SK-N-SH (cell line): ENCODE results near the gene COX10. TPM values are rescaled to one million over a fixed set of nuclear protein-coding genes. Genes with fewer than 3 reads are reported as not detected.
"Not testable (repeated sequence)": the region's sequence is repeated elsewhere in the genome, so short reads cannot be mapped to it uniquely, and the experiment has no call there.

ENCODE experiments used
- CTCF ChIA-PET: fragments of 300-600, 350-600 bp; formaldehyde crosslinking; extraction: SDS; loops from one replicate; lab custom pipeline; 2021; lab: Yijun Ruan, JAX
- POLR2A ChIA-PET: fragments of 350-600 bp; sonication (Branson Sonifier 250); formaldehyde crosslinking; extraction: SDS; loops from one replicate; lab custom pipeline; 2020; ENCODE audit warnings: antibody characterized with exemption, inconsistent platforms; lab: Yijun Ruan, JAX
- DNase-seq: peaks from one replicate; pipeline ENCODE4 v3.0.0; 2012
- H2AFZ ChIP-seq: fragments of 200-600 bp; sonication (generic); 2 replicates; pipeline ENCODE4 v1.8.1; 2016; ENCODE audit warnings: antibody characterized with exemption, mild to moderate bottlenecking, low read depth
- H3F3A ChIP-seq: fragments of 200-600 bp; sonication (generic); replicated peaks from 2 replicates; pipeline ENCODE3; 2016; ENCODE audit warnings: antibody characterized with exemption, mild to moderate bottlenecking; ENCODE audit not compliant: insufficient read depth
- H3K27ac ChIP-seq, 2 experiments: fragments of 200-500 bp in 1 of 2; fragments of 200-600 bp in 1 of 2; sonication (Bioruptor generic) in 1 of 2; sonication (generic), shearing (Covaris generic) in 1 of 2; 2 replicates each; pipeline versions ENCODE4 v1.5.1 to v1.6.1; 2014 to 2016; ENCODE audit warnings: low read depth in 2 of 2, inconsistent platforms in 1 of 2, low read length in 1 of 2, mild to moderate bottlenecking in 1 of 2, mixed read lengths in 1 of 2
- H3K27me3 ChIP-seq: fragments of 200-600 bp; sonication (generic), shearing (Covaris generic); 2 replicates; pipeline ENCODE4 v1.6.1; 2016; ENCODE audit warnings: mixed run types; ENCODE audit not compliant: insufficient read depth
- H3K36me3 ChIP-seq, 2 experiments: fragments of 200-500 bp in 1 of 2; fragments of 200-600 bp in 1 of 2; sonication (Bioruptor generic) in 1 of 2; sonication (generic) in 1 of 2; replicated peaks in 1 of 2; 2 replicates each; pipeline versions ENCODE3 to v1.5.1; 2014 to 2016; ENCODE audit warnings: low read length in 1 of 2, mild to moderate bottlenecking in 1 of 2; ENCODE audit not compliant: insufficient read depth in 2 of 2, control insufficient read depth in 1 of 2
- H3K4me1 ChIP-seq, 2 experiments: fragments of 200-500 bp in 1 of 2; fragments of 200-600 bp in 1 of 2; sonication (Bioruptor generic) in 1 of 2; sonication (generic), shearing (Covaris generic) in 1 of 2; 2 replicates each; pipeline versions ENCODE4 v1.5.1 to v1.6.1; 2014 to 2016; ENCODE audit warnings: low read depth in 1 of 2, low read length in 1 of 2, mixed run types in 1 of 2; ENCODE audit not compliant: insufficient read depth in 2 of 2, control insufficient read depth in 1 of 2
- H3K4me2 ChIP-seq: fragments of 200-600 bp; sonication (generic), shearing (Covaris generic); 2 replicates; pipeline ENCODE4 v1.6.1; 2017; ENCODE audit warnings: mixed run types
- H3K4me3 ChIP-seq, 2 experiments: fragments of 200-500 bp in 1 of 2; fragments of 200-600 bp in 1 of 2; sonication (Bioruptor generic) in 1 of 2; sonication (generic), shearing (Covaris generic) in 1 of 2; 2 replicates each; pipeline versions ENCODE4 v1.5.1 to v1.8.1; 2014 to 2016; ENCODE audit warnings: low read depth in 2 of 2, inconsistent platforms in 1 of 2, low read length in 1 of 2, mild to moderate bottlenecking in 1 of 2, mixed read lengths in 1 of 2, moderate library complexity in 1 of 2
- H3K79me2 ChIP-seq: fragments of 200-600 bp; sonication (generic); 2 replicates; pipeline ENCODE4 v1.8.1; 2017; ENCODE audit warnings: mild to moderate bottlenecking; ENCODE audit not compliant: insufficient read depth
- H3K9ac ChIP-seq: fragments of 200-600 bp; sonication (generic); 2 replicates; pipeline ENCODE4 v1.6.1; 2017; ENCODE audit warnings: mixed run types
- H3K9me2 ChIP-seq: fragments of 200-600 bp; sonication (generic); 2 replicates; pipeline ENCODE4 v1.6.1; 2017; ENCODE audit warnings: mixed run types
- H3K9me3 ChIP-seq: fragments of 200-600 bp; sonication (generic); 2 replicates; pipeline ENCODE4 v1.6.1; 2017; ENCODE audit warnings: mixed run types, mild to moderate bottlenecking, moderate library complexity
- H4K20me1 ChIP-seq: fragments of 200-600 bp; sonication (generic); 2 replicates; pipeline ENCODE4 v1.6.1; 2017; ENCODE audit warnings: mild to moderate bottlenecking, mixed run types; ENCODE audit not compliant: insufficient read depth
- WGBS: methylation state at CpG from one replicate; pipeline ENCODE4 v1.1.6; 2017; ENCODE audit warnings: low lambda C conversion rate; 5-methylcytosine and 5-hydroxymethylcytosine counted together
- polyA plus RNA-seq, 3 experiments: library from polyadenylated mRNA; depleted of rRNA; stranded (reverse); fragments of >200 nt; gene quantifications; 2 replicates each; pipeline ENCODE4 v1.2.3, GENCODE V29; 2012

Gene COX10
- polyA plus RNA-seq, 1 of the 3 experiments (the other 2 are of a cell fraction), result 8.7 TPM

DNA sequence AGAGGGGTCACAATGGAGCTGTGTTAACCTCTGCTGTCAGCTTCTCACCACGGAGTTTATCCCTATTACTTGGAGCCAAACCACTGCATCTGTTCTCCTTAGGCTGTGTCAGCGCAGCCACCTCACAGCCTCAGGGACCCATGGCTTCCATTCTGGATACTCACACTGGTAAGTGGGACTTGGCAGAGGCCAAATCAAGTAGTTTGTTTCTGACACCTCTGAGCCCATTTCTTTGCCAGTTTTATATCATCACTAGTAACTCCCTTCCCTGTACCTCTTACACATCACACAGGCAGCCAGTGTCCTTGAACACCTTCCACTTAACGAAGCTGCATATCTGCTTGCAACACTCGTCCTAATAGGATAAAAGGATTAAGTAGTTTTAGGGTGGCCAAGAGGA lies 108.5 kb downstream of the COX10 start:
- CTCF ChIA-PET, H3K9me3 ChIP-seq, H4K20me1 ChIP-seq, H3K27me3 ChIP-seq, POLR2A ChIA-PET, H3K9me2 ChIP-seq, H3K79me2 ChIP-seq, DNase-seq, H3F3A ChIP-seq, H3K4me3 ChIP-seq, H3K4me2 ChIP-seq, H3K27ac ChIP-seq, H3K4me1 ChIP-seq, H3K9ac ChIP-seq, H2AFZ ChIP-seq, H3K36me3 ChIP-seq: not testable (repeated sequence)
- WGBS, result no CpG with 5 or more reads among the region's 4 CpGs

DNA sequence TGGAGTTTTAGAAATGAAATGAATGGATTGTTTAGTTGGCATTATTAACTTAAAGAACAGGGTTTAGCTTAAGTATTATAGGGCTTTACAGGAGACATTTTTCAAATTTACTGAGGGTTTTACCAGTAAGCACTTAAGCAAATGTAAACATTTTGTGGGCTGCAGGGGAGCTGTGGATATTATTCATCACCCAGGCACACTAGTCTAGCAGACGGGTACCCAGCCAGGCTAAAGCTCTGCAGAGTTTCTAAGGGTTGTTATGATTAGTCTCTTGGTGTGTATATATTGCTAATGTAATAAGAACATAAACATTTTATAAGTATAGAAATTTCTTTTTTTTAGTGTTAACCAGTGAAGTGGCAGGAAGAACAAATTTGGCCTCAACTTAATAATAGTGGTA lies 110.6 kb downstream of the COX10 start:
- CTCF ChIA-PET, H3K27ac ChIP-seq, H3K9me3 ChIP-seq, H2AFZ ChIP-seq, H3K36me3 ChIP-seq, H3K4me1 ChIP-seq, POLR2A ChIA-PET, H3K79me2 ChIP-seq, H3K4me2 ChIP-seq, H3K4me3 ChIP-seq, DNase-seq, H3F3A ChIP-seq, H4K20me1 ChIP-seq, H3K9me2 ChIP-seq, H3K9ac ChIP-seq, H3K27me3 ChIP-seq: not testable (repeated sequence)
- 86% methylated on average over 1 of the region's 1 CpG for WGBS

DNA sequence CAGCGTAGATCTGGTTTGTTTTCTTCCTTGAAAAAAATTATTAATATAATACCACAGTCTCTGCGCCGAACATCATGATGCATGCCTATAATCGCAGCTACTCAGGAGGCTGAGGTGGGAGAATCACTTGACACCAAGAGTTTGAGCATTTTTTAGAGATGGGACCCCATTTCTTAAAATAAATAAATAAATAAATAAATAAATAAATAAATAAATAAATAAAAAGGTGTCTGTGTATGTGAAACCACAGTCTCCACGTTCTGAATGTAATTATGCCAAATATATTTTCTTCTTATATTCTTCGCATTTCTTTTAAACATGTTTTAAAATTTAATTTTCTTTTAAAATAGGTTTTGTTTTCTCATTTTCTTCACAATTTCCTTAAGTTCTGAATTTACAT lies 112.8 kb downstream of the COX10 start:
- H3K4me2 ChIP-seq, H3K9me3 ChIP-seq, H3K27me3 ChIP-seq, H3K4me3 ChIP-seq, CTCF ChIA-PET, POLR2A ChIA-PET, H3K36me3 ChIP-seq, H3F3A ChIP-seq, H3K9me2 ChIP-seq, H2AFZ ChIP-seq, H3K27ac ChIP-seq, H3K79me2 ChIP-seq, DNase-seq, H3K9ac ChIP-seq, H3K4me1 ChIP-seq, H4K20me1 ChIP-seq: not testable (repeated sequence)
- 96% methylated on average over 6 of the region's 6 CpGs for WGBS

DNA sequence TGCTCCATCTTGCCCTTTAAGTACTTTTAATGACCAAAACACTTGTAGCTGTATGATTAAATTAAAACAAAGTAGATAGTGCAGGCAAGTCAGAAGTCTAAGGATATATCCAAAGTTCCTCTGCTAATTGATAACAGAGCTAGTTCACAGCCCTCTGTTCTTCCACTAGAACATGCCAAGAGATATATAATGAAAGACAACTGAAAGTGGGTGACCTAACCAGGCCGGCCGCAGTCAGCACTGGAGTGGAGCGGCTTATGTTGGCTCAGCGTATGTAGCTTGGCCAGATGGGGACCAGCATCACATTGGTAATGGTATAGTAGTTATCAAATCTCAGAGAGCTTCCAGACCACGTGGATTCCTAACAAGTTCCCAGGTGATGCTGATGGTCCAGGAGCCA lies 115.2 kb downstream of the COX10 start:
- H3K27ac ChIP-seq, POLR2A ChIA-PET, H3K36me3 ChIP-seq, H3K9me2 ChIP-seq, H3F3A ChIP-seq, H3K4me1 ChIP-seq, H3K9ac ChIP-seq, H3K79me2 ChIP-seq, H3K9me3 ChIP-seq, H2AFZ ChIP-seq, H3K4me2 ChIP-seq, H4K20me1 ChIP-seq, H3K27me3 ChIP-seq, DNase-seq, CTCF ChIA-PET, H3K4me3 ChIP-seq: not testable (repeated sequence)
- WGBS, result no CpG with 5 or more reads among the region's 5 CpGs

DNA sequence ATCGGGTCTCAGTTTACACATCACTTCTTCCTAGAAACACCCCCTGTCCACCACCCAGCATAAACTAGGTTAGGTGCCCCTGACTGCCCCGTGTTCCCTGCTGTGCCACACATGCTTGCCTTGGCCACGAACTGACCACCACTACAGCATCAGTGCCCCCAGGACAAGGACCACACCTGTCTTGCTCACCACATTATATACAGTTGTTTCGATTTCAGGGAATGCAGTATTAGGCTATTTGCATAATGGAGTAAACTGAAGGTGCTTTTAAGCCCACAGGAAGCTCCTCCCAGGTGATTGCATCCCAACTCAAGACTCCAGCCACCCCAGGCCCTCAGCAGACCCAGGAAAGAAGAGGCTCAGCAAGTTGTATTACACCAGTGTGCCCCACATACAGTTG lies 117.1 kb downstream of the COX10 start:
- WGBS, result 100% methylated on average over 1 of the region's 4 CpGs
- POLR2A ChIA-PET, H3K4me1 ChIP-seq: not testable (repeated sequence)

DNA sequence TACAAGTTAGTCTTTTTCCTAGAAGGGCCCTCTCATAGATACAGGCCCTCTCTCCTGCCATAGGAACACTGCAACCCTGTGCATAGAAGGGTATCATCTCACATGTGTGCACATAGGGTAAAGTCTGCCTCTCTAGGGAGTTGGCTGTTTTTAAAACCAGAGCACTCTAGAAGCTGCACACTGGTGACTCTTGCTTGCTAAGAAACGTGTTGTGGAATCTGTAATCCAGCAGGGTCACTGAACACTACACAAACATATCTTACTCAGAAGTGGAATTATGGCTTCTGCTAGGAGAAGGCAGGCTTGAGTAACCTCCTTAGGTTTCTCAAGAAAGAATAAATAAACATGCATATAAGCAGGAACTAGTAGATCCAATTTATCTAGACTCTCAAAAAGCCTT lies 121.5 kb downstream of the COX10 start:
- H3K79me2 ChIP-seq, POLR2A ChIA-PET, H3F3A ChIP-seq, H2AFZ ChIP-seq, H3K4me2 ChIP-seq, H3K36me3 ChIP-seq, H3K9ac ChIP-seq, H3K9me2 ChIP-seq, H3K27ac ChIP-seq, H3K9me3 ChIP-seq, DNase-seq, H3K4me3 ChIP-seq, H3K27me3 ChIP-seq, CTCF ChIA-PET, H4K20me1 ChIP-seq, H3K4me1 ChIP-seq: not testable (repeated sequence)
- WGBS, result no CpG with 5 or more reads among the region's 1 CpG

More for the DNA sequence above, 117.1 kb downstream of the COX10 start:
- H2AFZ ChIP-seq, H3K27ac ChIP-seq, DNase-seq, H3K4me2 ChIP-seq, H3F3A ChIP-seq, H4K20me1 ChIP-seq, H3K4me3 ChIP-seq, H3K9me2 ChIP-seq, CTCF ChIA-PET, H3K9me3 ChIP-seq, H3K36me3 ChIP-seq, H3K27me3 ChIP-seq, H3K79me2 ChIP-seq, H3K9ac ChIP-seq: not testable (repeated sequence)

DNA sequence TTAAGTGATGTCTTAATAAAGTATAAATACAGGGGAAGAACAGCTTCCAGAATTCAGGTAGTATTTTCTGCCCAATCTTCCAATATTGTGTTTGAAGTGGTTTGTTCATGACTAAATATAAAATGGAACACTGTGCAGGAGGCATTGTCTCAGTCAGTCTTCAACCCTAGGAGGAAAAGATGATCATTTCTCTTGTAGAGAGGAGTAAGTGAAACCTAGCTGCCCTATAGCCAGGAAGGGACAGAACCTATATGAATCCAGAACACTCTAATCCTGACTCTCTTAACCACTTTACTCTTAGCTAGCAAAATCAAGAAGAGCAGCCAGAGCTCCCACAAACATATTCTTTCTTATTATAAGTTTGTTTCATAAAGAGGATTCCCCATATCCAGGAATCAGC lies 122.2 kb downstream of the COX10 start:
- H3K27ac ChIP-seq, H3K4me1 ChIP-seq, H3F3A ChIP-seq, CTCF ChIA-PET, H3K27me3 ChIP-seq, H3K4me3 ChIP-seq, POLR2A ChIA-PET, H3K4me2 ChIP-seq, H2AFZ ChIP-seq, H3K9me3 ChIP-seq, H3K36me3 ChIP-seq, H4K20me1 ChIP-seq, DNase-seq, H3K9me2 ChIP-seq, H3K79me2 ChIP-seq, H3K9ac ChIP-seq: not testable (repeated sequence)
